H7 (cell line): ENCODE measurements around the gene FAM107B. TPM values are rescaled to one million over a fixed set of nuclear protein-coding genes. Genes with fewer than 3 reads are reported as not detected.
"Not testable (repeated sequence)": the region's sequence is repeated elsewhere in the genome, so short reads cannot be mapped to it uniquely, and the experiment has no call there.

Source experiments
- DNase-seq: peaks from one replicate; pipeline ENCODE4 v3.0.0; 2012
- H3K27me3 ChIP-seq: 2 replicates; pipeline ENCODE4 v1.6.0; 2011; ENCODE audit warnings: mild to moderate bottlenecking, low read length; ENCODE audit not compliant: control insufficient read depth, insufficient read depth
- H3K36me3 ChIP-seq: replicated peaks from 2 replicates; pipeline ENCODE4 v1.5.1; 2011; ENCODE audit warnings: low read length; ENCODE audit not compliant: control insufficient read depth, insufficient read depth
- H3K4me3 ChIP-seq: 2 replicates; pipeline ENCODE4 v1.5.1; 2011; ENCODE audit warnings: low read depth, mild to moderate bottlenecking, control low read depth, low read length, moderate library complexity; ENCODE audit not compliant: insufficient read depth
- total RNA-seq: library from RNA; depleted of rRNA; stranded (reverse); fragments of >200 nt; shearing (Covaris generic); gene quantifications from 2 replicates; pipeline ENCODE4 v1.2.3, GENCODE V29; 2014

FAM107B gene
- total RNA-seq, 1 experiment from 2014 or later = 11.3 TPM

GRCh38 chr10:14639637-14640036 lies 135.1 kb downstream of the FAM107B start:
- DNase-seq = no peak
- Histone ChIP-seq H3K4me3 (no peak overlapping the region), H3K27me3 (no peaks in the 10 kb centered on the region; the same call in 1 of the 2 replicates), H3K36me3 (no peaks in the 10 kb centered on the region)

DNA sequence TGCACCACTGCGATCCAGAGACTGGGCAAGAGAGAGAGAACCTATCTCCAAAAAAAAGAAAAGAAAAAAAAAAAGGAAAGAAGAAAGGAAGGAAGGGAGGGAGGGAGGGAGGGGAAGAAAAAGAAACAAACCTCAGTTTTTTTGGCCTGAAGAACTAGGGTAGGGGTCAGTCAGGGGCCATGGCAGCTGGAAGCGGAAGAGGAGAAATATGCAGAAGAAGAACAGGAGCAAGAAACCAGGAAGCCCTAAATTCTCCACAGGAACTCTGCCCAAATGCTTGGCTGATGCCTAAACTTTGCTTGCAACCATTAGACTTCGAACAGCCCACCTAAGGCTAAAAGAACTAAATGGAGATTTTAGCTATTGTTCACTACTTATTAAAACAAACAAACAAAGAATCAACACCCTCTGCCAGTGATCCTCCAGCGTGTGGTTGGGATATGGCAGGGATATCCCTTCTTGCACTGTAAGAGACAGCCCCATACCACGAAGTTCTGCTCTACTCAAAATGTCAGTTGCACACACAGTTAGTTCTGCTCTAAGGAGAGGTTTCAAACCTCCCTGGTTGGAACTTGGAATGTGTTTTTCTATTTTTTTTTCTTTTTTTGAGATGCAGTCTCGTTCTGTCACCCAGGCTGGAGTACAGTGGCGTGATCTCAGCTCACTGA lies 139.5 kb downstream of the FAM107B start:
- Histone ChIP-seq H3K36me3 (no peaks in the 10 kb centered on the region), H3K4me3 (no peak overlapping the region), H3K27me3 (no peaks in the 10 kb centered on the region; the same call in 1 of the 2 replicates)
- DNase-seq = no peak

- not testable (repeated sequence) for H3K27me3 ChIP-seq, DNase-seq, H3K4me3 ChIP-seq, H3K36me3 ChIP-seq
These were observed 140.1 kb downstream of the FAM107B start for GRCh38 chr10:14634572-14634971.

- H3K27me3 ChIP-seq = no peaks in the 10 kb centered on the region
- no peak overlapping the region for H3K4me3 ChIP-seq
- DNase-seq = no peak
- no peaks in the 10 kb centered on the region for H3K36me3 ChIP-seq
These were observed 148.8 kb downstream of the FAM107B start for GRCh38 chr10:14625765-14626525.

DNA sequence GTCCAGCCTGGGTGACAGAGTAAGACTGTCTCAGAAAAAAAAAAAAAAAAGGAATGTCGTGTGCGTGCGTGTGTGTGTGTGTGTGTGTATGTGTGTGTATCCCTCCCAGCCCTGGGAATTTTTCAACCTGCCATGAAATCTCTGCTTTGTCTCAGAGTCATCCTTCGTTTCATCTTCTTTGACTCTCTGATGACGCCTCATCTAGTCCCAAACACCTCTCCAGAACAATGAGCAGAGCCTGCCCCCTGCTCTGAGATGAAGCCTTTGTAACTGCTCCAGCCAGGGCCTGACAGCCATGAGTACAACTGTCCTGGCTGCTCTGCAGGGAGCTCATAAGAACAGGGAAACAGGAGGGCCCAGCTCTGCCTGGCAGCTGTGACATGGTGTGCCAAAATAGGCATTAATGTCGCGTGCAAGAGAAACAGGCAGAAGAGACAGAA lies 149.5 kb downstream of the FAM107B start:
- Histone ChIP-seq H3K4me3 (no peak overlapping the region), H3K36me3 (no peaks in the 10 kb centered on the region), H3K27me3 (no peaks in the 10 kb centered on the region)
- DNase-seq = no peak

DNA sequence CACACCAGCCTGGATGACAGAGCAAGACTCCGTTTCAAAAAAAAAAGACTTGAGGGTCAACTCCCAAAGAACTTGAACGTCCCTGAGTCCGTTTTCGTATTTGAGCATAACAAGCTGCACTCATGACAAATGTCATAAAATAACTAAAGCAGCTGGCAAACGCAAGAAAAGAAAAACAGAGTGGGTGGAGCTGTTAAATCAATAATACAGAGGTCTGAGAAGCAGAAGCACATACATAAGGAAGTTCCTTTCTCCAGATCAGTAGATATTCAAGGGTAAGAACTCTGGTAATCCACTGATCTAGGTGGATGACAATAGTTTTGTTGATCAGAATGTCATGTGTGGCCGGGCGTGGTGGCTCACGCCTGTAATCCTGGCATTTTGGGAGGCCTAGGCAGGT lies 150.1 kb downstream of the FAM107B start:
- Histone ChIP-seq H3K4me3 (no peak overlapping the region), H3K27me3 (no peaks in the 10 kb centered on the region), H3K36me3 (no peaks in the 10 kb centered on the region)
- DNase-seq = no peak

- H3K36me3 ChIP-seq = no peaks in the 10 kb centered on the region
- DNase-seq = no peak
- no peaks in the 10 kb centered on the region for H3K27me3 ChIP-seq
- H3K4me3 ChIP-seq = no peak overlapping the region
These were observed 150.8 kb downstream of the FAM107B start for GRCh38 chr10:14623931-14624330.

- Histone ChIP-seq H3K36me3 (no peaks in the 10 kb centered on the region), H3K4me3 (no peak overlapping the region), H3K27me3 (no peaks in the 10 kb centered on the region)
- no peak for DNase-seq
These were observed 153.7 kb downstream of the FAM107B start for GRCh38 chr10:14621037-14621436.

DNA sequence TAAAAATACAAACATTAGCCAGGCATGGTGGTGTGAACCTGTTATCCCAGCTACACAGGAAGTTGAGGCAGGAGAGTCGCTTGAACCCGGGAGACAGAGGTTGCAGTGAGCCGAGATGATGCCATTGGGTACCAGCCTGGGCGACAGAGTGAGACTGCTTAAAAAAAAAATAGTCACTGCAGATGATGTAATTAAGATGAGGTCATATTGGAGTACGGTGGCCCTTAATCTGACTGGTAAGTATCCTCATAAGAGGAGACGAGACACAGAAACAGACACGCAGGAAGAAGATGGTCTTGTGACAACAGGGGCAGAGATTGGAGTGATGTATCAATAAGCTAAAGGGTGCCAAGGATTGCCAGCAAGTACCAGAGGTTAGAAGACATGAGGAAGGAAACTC lies 156.0 kb downstream of the FAM107B start:
- no peaks in the 10 kb centered on the region for H3K36me3 ChIP-seq
- H3K4me3 ChIP-seq = no peak overlapping the region
- H3K27me3 ChIP-seq = no peaks in the 10 kb centered on the region
- no peak for DNase-seq

GRCh38 chr10:14617852-14618251 lies 156.8 kb downstream of the FAM107B start:
- Histone ChIP-seq H3K4me3 (no peak overlapping the region), H3K36me3 (no peaks in the 10 kb centered on the region), H3K27me3 (no peaks in the 10 kb centered on the region)
- DNase-seq = no peak

- Histone ChIP-seq H3K27me3 (no peaks in the 10 kb centered on the region), H3K36me3 (no peaks in the 10 kb centered on the region), H3K4me3 (no peak overlapping the region)
- DNase-seq = no peak
These were observed 157.6 kb downstream of the FAM107B start for GRCh38 chr10:14616955-14617730.

- no peak overlapping the region for H3K4me3 ChIP-seq
- no peaks in the 10 kb centered on the region for H3K27me3 ChIP-seq
- H3K36me3 ChIP-seq = no peaks in the 10 kb centered on the region
- DNase-seq = no peak
These were observed 158.2 kb downstream of the FAM107B start for GRCh38 chr10:14616465-14616864.

- no peak for DNase-seq
- Histone ChIP-seq H3K36me3 (no peaks in the 10 kb centered on the region), H3K27me3 (no peaks in the 10 kb centered on the region), H3K4me3 (no peak overlapping the region)
These were observed 161.1 kb downstream of the FAM107B start for GRCh38 chr10:14613588-14613920.

DNA sequence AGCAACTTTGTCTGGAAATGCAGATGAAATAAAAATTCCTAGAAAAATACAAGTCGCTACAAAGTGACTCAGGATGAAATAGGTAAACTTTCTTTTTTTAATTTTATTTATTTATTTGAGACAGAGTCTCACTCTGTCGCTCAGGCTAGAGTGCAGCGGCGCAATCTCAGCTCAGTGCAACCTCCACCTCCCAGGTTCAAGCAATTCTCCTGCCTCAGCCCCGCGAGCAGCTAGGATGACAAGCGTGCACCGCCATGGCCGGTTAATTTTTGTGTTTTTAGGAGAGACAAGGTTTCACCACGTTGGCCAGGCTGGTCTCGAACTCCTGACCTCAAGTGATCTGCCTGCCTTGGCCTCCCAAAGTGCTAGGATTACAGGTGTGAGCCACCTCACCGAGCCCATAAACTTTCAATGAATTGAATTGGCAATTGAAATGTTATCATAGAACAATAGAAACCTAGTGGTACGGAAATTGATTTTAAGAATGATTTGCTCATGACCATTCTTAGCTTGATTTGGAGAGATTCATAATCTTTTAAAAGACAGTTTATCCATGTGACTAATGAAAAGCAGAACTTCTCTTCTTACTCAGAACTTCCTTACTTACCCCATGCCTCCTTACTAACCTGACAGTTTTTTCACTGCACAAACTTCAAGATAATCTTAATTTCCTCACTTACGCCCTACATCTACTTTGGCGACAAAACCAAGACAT lies 161.7 kb downstream of the FAM107B start:
- DNase-seq = no peak
- no peaks in the 10 kb centered on the region for H3K36me3 ChIP-seq
- H3K4me3 ChIP-seq = no peak overlapping the region
- H3K27me3 ChIP-seq = no peaks in the 10 kb centered on the region
